Pancreas (tissue), 10 donors: ENCODE results near the gene FAM111A. TPM values are rescaled to one million over a fixed set of nuclear protein-coding genes. Genes with fewer than 3 reads are reported as not detected.
"Not testable (repeated sequence)": the region's sequence is repeated elsewhere in the genome, so short reads cannot be mapped to it uniquely, and the experiment has no call there.

Experiments used
- ATAC-seq, 4 donors: fragments of 200-7000 bp; cut with Tn5 transposase; one replicate each; pipeline versions ENCODE4 v1.8.0 to v1.9.1; 2020; ENCODE audit warnings: mild to moderate bottlenecking in 4 of 4, moderate library complexity in 4 of 4
- DNase-seq, 6 donors: peaks; one replicate each; pipeline ENCODE4 v3.0.0-alpha.2; 2020
- FAIRE-seq: peaks from 2 replicates; lab custom pipeline; 2012; peaks lifted over from hg19 to GRCh38; lab: Jason Lieb, UNC
- H3K27ac ChIP-seq, 4 donors: fragments of 200-600 bp; sonication (generic); 1 replicate in 3 of 4; 2 replicates in 1 of 4; pipeline versions ENCODE4 v1.5.0 to v1.8.0; 2020
- H3K27me3 ChIP-seq, 4 donors: fragments of 200-600 bp; one replicate each; pipeline ENCODE4 v1.8.0; 2021
- H3K36me3 ChIP-seq, 3 donors: fragments of 200-600 bp; sonication (generic) in 1 of 3; one replicate each; pipeline versions ENCODE4 v1.5.0 to v1.8.0; 2020 to 2021
- H3K4me1 ChIP-seq, 3 donors: fragments of 200-600 bp; one replicate each; pipeline ENCODE4 v1.8.0; 2021
- H3K4me3 ChIP-seq, 4 donors: fragments of 200-600 bp; sonication (generic) in 2 of 4; one replicate each; pipeline versions ENCODE4 v1.5.0 to v1.8.0; 2020 to 2021
- H3K9me3 ChIP-seq, 4 donors: fragments of 200-600 bp; one replicate each; pipeline ENCODE4 v1.8.0; 2021
- WGBS, 2 donors: extraction: QIAGEN DNeasy Blood & Tissue Kit; methylation state at CpG; one replicate each; pipeline ENCODE4 v1.1.7; 2013; 5-methylcytosine and 5-hydroxymethylcytosine counted together
- intact Hi-C, 3 donors: fragments of 100-400 bp; cut with DNase I; formaldehyde crosslinking; loops; one replicate each; pipeline versions ENCODE4 v1.11.1 to v1.14.2; 2022
- polyA plus RNA-seq, 2 donors: library from polyadenylated mRNA; stranded (reverse); fragments of 200-250 nt; gene quantifications; one replicate each; pipeline ENCODE4 v1.2.3, GENCODE V29; 2013
- total RNA-seq, 6 donors: library from RNA; stranded (reverse); fragmentation: NEBNext Ultra II Directional in 4 of 6; extraction: Animal tissue kit (Norgen Biotek cat#: 25700) in 4 of 6; gene quantifications; one replicate each; pipeline versions ENCODE4 v1.2.1 to v1.2.4, GENCODE V29; 2021 to 2023
- TF ChIP-seq, protein P1 (sequence below), 4 donors: fragments of 200-600 bp; sonication (generic) in 3 of 4; IDR thresholded peaks; one replicate each; pipeline versions ENCODE4 v1.5.0 to v1.8.0; 2021; ENCODE audit warnings: antibody characterized with exemption in 4 of 4
- donor health status: healthy with polysubstance abuse.
- donor health status: DM: no; HTN: no; CAD: no; lungs with moderate emphysema.
- donor health status: DM: no; HTN: no; CAD: no.
- donor health status: control.
- donor health status: control.
- donor health status: Bipolar disorder and iron deficiency.
- donor health status: DM: yes; HTN: yes; CAD: no.
- donor health status: DM: no; HTN: no; CAD: no.
- donor health status: DM: no; HTN: no; CAD: no.
- donor health status: DM: yes; HTN: yes; CAD: no.

The FAM111A gene
- total and polyA plus RNA-seq, 8 donors, result 3.9 to 25.1 (median 9.9) TPM

DNA sequence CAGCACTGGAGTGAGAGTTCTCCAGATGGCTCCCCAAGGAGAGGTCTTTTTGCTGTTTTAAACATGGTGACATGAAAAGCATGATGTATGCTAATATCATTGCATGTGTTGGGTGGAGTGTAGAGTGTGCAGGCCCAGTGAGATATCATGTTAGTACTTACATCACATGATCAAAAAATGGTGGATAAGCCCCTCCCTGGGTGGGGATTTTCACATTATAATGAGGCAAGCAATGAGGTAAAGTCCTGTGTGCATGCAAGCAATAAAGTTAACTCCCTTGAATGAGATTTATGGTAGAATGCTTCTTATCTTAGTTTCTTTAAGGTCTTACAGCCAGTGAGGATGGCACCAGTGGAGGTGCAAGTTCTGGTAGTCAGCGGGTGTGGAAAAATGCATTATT, 27.1 kb upstream of the FAM111A start:
- peaks cover 0 to 3% (median 0%) of the 10 kb centered on the region in 4 donors for H3K27me3 ChIP-seq
- TF ChIP-seq, protein P1, sequence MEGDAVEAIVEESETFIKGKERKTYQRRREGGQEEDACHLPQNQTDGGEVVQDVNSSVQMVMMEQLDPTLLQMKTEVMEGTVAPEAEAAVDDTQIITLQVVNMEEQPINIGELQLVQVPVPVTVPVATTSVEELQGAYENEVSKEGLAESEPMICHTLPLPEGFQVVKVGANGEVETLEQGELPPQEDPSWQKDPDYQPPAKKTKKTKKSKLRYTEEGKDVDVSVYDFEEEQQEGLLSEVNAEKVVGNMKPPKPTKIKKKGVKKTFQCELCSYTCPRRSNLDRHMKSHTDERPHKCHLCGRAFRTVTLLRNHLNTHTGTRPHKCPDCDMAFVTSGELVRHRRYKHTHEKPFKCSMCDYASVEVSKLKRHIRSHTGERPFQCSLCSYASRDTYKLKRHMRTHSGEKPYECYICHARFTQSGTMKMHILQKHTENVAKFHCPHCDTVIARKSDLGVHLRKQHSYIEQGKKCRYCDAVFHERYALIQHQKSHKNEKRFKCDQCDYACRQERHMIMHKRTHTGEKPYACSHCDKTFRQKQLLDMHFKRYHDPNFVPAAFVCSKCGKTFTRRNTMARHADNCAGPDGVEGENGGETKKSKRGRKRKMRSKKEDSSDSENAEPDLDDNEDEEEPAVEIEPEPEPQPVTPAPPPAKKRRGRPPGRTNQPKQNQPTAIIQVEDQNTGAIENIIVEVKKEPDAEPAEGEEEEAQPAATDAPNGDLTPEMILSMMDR (IDR thresholded peaks at IDR 0.05), result no peak
- intact Hi-C loops, result no loop called here
- H3K27ac ChIP-seq, result no peak overlapping the region
- H3K4me1 ChIP-seq, result no peaks in the 10 kb centered on the region
- no peak for DNase-seq
- ATAC-seq, result no peak
- FAIRE-seq, result no peak
- 98 to 100% methylated on average over 1 of the region's 1 CpG for WGBS, 2 donors
- no peaks in the 10 kb centered on the region for H3K36me3 ChIP-seq
- H3K9me3 ChIP-seq, result no peaks in the 10 kb centered on the region
- no peak overlapping the region for H3K4me3 ChIP-seq

DNA sequence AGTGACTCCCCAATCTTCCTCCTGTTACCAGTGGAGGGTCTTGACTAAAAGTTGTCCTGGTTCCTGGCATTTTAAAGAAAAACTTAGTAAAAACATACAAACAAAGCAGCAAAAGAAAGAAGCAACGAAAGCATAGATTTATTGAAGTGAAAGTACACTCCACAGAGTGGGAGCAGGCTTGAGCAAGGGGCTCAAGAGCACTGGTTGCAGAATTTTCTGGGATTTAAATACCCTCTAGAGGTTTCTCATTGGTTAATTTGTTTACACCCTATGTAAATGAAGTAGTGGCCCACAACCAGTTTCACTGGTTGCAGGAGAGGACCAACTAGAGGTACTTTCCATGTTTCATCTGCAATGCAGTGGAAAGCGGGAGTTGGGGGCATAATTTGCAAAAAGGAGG, 24.9 kb upstream of the FAM111A start:
- intact Hi-C loops, result no loop called here
- Histone ChIP-seq H3K27ac (no peak overlapping the region), H3K36me3 (no peaks in the 10 kb centered on the region), H3K27me3 (no peaks in the 10 kb centered on the region), H3K9me3 (no peaks in the 10 kb centered on the region), H3K4me3 (no peak overlapping the region), H3K4me1 (no peaks in the 10 kb centered on the region)
- WGBS, 2 donors, result 94 to 97% methylated on average over 2 of the region's 2 CpGs
- FAIRE-seq (no peak), DNase-seq (no peak), ATAC-seq (no peak)
- TF ChIP-seq, protein P1 (IDR thresholded peaks at IDR 0.05), result no peak

DNA sequence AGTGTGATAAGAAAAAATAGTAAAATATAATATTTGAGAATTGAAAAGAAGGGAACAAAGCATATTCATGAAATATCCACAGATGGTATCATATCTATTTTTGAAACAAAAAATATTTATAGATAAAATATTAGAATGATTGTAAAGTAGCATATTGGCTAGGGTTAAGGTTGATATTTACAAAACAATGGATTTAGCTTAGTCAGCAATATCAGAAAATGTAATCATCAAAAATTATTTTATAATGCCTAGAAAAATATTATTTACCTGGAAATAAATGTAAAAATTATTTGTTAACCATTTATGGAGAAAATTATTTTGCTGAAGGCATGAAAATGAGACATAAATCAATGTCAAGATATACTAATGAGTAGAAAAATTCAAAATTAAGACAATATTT, 22.8 kb upstream of the FAM111A start:
- no peak for ATAC-seq
- H3K36me3 ChIP-seq, result no peaks in the 10 kb centered on the region
- no peaks in the 10 kb centered on the region for H3K9me3 ChIP-seq
- FAIRE-seq, result no peak
- no peak for DNase-seq
- H3K4me1 ChIP-seq, result no peaks in the 10 kb centered on the region
- intact Hi-C loops, result no loop called here
- H3K27me3 ChIP-seq, result no peaks in the 10 kb centered on the region
- H3K4me3 ChIP-seq, result no peak overlapping the region
- TF ChIP-seq, protein P1 (IDR thresholded peaks at IDR 0.05), result no peak
- H3K27ac ChIP-seq, result no peak overlapping the region

DNA sequence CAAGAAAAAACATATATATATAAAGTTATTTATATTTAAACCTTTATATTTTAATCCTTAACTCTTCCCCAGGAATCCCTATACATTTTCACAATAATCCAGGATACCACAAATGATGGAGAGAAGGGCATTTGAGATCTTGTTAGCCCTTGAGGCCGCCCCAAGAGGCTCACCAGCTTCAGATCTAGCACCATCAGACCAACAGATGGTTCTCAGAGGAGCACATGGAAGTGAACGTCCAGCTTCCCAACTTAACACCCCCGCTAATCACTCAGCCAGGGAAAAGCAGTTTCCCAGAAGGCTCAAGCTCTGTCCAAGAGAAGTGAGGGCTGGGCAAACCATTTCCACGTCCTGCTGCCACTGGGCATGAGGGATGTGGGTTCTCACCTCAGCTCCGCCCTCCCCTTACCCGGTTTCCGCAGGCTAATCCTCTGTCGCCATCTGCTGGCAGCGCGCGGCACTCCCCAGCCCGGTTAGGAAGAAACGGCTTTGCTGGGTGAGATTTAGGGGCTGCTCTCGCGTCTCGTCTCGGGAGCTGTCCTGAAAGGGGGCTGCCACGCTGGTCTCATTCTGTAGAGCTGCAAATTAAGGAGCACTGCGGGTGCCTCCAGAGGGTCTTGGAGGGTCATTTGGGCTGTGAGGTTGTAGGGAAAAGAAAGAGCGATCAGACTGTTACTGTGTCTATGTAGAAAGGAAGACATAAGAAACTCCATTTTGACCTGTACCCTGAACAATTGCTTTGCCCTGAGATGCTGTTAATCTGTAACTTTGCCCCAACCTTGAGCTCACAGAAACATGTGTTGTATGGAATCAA, 6.8 kb upstream of the FAM111A start:
- H3K27me3 ChIP-seq, result no peaks in the 10 kb centered on the region
- H3K9me3 ChIP-seq, result no peaks in the 10 kb centered on the region
- DNase-seq (peak; percentile 68 to 93 (median 83)), FAIRE-seq (no peak), ATAC-seq (peak; percentile 99 to 100 (median 100))
- no peaks in the 10 kb centered on the region for H3K36me3 ChIP-seq
- 16 to 17% methylated on average over 20 of the region's 20 CpGs for WGBS, 2 donors
- TF ChIP-seq, protein P1 (IDR thresholded peaks at IDR 0.05), result peak; percentile 87 to 96 (median 94)
- no peak overlapping the region for H3K4me3 ChIP-seq
- intact Hi-C loops, result no loop called here
- no peak overlapping the region for H3K27ac ChIP-seq
- H3K4me1 ChIP-seq, result no peaks in the 10 kb centered on the region

DNA sequence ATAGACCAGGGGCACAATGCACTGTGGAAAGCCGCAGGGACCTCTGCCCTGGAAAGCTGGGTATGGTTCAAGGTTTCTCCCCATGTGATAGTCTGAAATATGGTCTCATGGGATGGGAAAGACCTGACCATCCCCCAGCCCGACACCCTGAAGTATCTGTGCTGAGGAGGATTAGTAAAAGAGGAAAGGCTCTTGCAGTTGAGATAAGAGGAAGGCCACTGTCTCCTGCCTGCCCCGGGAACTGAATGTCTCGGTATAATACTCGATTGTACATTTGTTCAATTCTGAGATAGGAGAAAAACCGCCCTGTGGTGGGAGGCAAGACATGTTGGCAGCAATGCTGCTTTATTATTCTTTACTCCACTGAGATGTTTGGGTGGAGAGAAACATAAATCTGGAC, 6.1 kb upstream of the FAM111A start:
- FAIRE-seq, intact Hi-C loops, H3K36me3 ChIP-seq, H3K27me3 ChIP-seq, H3K9me3 ChIP-seq, H3K4me3 ChIP-seq, DNase-seq, H3K4me1 ChIP-seq, ATAC-seq, H3K27ac ChIP-seq: not testable (repeated sequence)
- WGBS, 2 donors, result 53 to 61% methylated on average over 6 of the region's 6 CpGs
